ENCODE data around the gene FBXO24.

DNA sequence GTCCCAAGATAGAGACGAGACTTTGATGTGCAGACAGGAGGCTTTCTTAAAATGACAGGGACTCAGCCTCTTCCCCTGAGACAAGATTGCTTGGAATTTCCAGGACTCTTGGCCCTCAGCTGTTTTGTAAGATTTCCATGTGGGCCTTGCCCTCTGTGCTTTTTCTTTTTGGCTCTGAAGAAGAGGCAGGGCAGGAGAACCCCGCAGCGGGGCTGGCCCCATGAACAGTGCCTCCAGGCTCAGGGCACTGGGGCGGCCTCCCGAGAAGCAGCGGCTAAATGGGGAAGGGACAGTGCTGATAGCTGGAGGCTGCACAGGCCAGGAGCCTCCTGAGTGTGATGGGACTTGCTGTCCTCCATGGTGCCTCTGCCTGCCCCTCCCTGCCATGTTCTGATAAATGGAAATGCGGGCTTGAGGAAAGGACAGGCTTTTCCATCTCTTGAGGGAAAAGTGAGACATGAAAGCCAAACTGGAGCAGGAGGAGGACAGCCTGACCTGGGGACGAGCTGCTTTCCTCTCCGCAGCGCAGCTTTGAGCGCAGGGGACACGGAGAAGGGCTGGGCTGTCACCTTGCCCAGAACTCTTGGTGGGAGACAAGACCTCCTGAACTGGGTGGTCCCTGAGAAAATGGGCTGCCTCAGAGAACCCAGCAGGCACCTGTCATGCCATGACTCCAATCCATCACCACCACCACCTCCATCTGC, 24.5 kb upstream of the FBXO24 start:
- TF ChIP-seq, protein P1, sequence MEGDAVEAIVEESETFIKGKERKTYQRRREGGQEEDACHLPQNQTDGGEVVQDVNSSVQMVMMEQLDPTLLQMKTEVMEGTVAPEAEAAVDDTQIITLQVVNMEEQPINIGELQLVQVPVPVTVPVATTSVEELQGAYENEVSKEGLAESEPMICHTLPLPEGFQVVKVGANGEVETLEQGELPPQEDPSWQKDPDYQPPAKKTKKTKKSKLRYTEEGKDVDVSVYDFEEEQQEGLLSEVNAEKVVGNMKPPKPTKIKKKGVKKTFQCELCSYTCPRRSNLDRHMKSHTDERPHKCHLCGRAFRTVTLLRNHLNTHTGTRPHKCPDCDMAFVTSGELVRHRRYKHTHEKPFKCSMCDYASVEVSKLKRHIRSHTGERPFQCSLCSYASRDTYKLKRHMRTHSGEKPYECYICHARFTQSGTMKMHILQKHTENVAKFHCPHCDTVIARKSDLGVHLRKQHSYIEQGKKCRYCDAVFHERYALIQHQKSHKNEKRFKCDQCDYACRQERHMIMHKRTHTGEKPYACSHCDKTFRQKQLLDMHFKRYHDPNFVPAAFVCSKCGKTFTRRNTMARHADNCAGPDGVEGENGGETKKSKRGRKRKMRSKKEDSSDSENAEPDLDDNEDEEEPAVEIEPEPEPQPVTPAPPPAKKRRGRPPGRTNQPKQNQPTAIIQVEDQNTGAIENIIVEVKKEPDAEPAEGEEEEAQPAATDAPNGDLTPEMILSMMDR (tag by site-specific recombination; IDR thresholded peaks at IDR 0.05): no peak
- TF ChIP-seq, protein P2, sequence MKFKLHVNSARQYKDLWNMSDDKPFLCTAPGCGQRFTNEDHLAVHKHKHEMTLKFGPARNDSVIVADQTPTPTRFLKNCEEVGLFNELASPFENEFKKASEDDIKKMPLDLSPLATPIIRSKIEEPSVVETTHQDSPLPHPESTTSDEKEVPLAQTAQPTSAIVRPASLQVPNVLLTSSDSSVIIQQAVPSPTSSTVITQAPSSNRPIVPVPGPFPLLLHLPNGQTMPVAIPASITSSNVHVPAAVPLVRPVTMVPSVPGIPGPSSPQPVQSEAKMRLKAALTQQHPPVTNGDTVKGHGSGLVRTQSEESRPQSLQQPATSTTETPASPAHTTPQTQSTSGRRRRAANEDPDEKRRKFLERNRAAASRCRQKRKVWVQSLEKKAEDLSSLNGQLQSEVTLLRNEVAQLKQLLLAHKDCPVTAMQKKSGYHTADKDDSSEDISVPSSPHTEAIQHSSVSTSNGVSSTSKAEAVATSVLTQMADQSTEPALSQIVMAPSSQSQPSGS (tag by site-specific recombination; IDR thresholded peaks at IDR 0.05; ENCODE audit: low read depth): no peak
- TF ChIP-seq, protein P3, sequence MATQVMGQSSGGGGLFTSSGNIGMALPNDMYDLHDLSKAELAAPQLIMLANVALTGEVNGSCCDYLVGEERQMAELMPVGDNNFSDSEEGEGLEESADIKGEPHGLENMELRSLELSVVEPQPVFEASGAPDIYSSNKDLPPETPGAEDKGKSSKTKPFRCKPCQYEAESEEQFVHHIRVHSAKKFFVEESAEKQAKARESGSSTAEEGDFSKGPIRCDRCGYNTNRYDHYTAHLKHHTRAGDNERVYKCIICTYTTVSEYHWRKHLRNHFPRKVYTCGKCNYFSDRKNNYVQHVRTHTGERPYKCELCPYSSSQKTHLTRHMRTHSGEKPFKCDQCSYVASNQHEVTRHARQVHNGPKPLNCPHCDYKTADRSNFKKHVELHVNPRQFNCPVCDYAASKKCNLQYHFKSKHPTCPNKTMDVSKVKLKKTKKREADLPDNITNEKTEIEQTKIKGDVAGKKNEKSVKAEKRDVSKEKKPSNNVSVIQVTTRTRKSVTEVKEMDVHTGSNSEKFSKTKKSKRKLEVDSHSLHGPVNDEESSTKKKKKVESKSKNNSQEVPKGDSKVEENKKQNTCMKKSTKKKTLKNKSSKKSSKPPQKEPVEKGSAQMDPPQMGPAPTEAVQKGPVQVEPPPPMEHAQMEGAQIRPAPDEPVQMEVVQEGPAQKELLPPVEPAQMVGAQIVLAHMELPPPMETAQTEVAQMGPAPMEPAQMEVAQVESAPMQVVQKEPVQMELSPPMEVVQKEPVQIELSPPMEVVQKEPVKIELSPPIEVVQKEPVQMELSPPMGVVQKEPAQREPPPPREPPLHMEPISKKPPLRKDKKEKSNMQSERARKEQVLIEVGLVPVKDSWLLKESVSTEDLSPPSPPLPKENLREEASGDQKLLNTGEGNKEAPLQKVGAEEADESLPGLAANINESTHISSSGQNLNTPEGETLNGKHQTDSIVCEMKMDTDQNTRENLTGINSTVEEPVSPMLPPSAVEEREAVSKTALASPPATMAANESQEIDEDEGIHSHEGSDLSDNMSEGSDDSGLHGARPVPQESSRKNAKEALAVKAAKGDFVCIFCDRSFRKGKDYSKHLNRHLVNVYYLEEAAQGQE (tag by site-specific recombination; IDR thresholded peaks at IDR 0.05): no peak
- TF ChIP-seq KLF7 (tag by site-specific recombination; IDR thresholded peaks at IDR 0.05; ENCODE audit: borderline replicate concordance): no peak
- no peak for TF ChIP-seq ZNF146 (tag by site-specific recombination; IDR thresholded peaks at IDR 0.05)
- TF ChIP-seq ZBTB21 (tag by site-specific recombination; IDR thresholded peaks at IDR 0.05): no peak
- TF ChIP-seq ZNF629 (tag by site-specific recombination; IDR thresholded peaks at IDR 0.05): no peak
- TF ChIP-seq ZBTB48 (tag by site-specific recombination; IDR thresholded peaks at IDR 0.05): no peak
